Endodermal cell (in vitro differentiated cells): Measurements from ENCODE around the gene VAPB. TPM values are rescaled to one million over a fixed set of nuclear protein-coding genes. Genes with fewer than 3 reads are reported as not detected.

ENCODE experiments used
- DNase-seq: peaks from one replicate; pipeline ENCODE4 v3.0.0-alpha.2; 2017
- H3K27ac ChIP-seq: 2 replicates; pipeline ENCODE4 v1.5.1; 2013; ENCODE audit warnings: mild to moderate bottlenecking, low read depth, low read length, moderate library complexity
- H3K27me3 ChIP-seq: 2 replicates; pipeline ENCODE4 v1.6.1; 2013; ENCODE audit warnings: mild to moderate bottlenecking, low read length, moderate library complexity; ENCODE audit not compliant: insufficient read depth, control insufficient read depth, poor library complexity, severe bottlenecking
- H3K36me3 ChIP-seq: 2 replicates; pipeline ENCODE4 v1.7.0; 2013; ENCODE audit warnings: mild to moderate bottlenecking, low read length, moderate library complexity; ENCODE audit not compliant: control insufficient read depth, insufficient read depth
- H3K4me1 ChIP-seq: one replicate; pipeline ENCODE4 v1.7.0; 2013; ENCODE audit warnings: low read length; ENCODE audit not compliant: control insufficient read depth, insufficient read depth
- H3K4me3 ChIP-seq: 2 replicates; pipeline ENCODE4 v1.5.1; 2013; ENCODE audit warnings: mild to moderate bottlenecking, low read length, moderate library complexity
- H3K9ac ChIP-seq: 2 replicates; pipeline ENCODE4 v1.6.1; 2013; ENCODE audit warnings: mild to moderate bottlenecking, low read length, moderate library complexity; ENCODE audit not compliant: poor library complexity, severe bottlenecking; ENCODE audit errors: extremely low read depth
- H3K9me3 ChIP-seq: 2 replicates; pipeline ENCODE4 v1.6.1; 2013; ENCODE audit warnings: mild to moderate bottlenecking, low read length, moderate library complexity; ENCODE audit not compliant: control insufficient read depth
- H3K27ac Mint-ChIP-seq: 2 replicates; pipeline ENCODE4 v1.8.0; 2020; ENCODE audit warnings: mixed read lengths
- H3K27me3 Mint-ChIP-seq: 2 replicates; pipeline ENCODE4 v1.8.0; 2021; ENCODE audit warnings: mild to moderate bottlenecking, mixed read lengths; ENCODE audit not compliant: insufficient read depth
- H3K36me3 Mint-ChIP-seq: 2 replicates; pipeline ENCODE4 v1.8.0; 2020; ENCODE audit warnings: low read depth, mixed read lengths
- H3K4me1 Mint-ChIP-seq: 2 replicates; pipeline ENCODE4 v1.8.0; 2020; ENCODE audit warnings: mixed read lengths
- H3K4me3 Mint-ChIP-seq: 2 replicates; pipeline ENCODE4 v1.8.0; 2020; ENCODE audit warnings: mild to moderate bottlenecking, moderate library complexity, mixed read lengths
- H3K9me3 Mint-ChIP-seq: 2 replicates; pipeline ENCODE4 v1.8.0; 2020; ENCODE audit warnings: mild to moderate bottlenecking, mixed read lengths
- WGBS, 2 experiments: methylation state at CpG; one replicate each; pipeline versions ENCODE4 v1.1.5 to v1.1.7; 2013; ENCODE audit warnings: missing lambda C conversion rate in 2 of 2, mixed read lengths in 1 of 2; ENCODE audit not compliant: insufficient coverage in 1 of 2, insufficient read length in 1 of 2; 5-methylcytosine and 5-hydroxymethylcytosine counted together
- total RNA-seq, 2 donors: library from RNA; stranded (reverse); fragmentation: NEBNext Ultra II Directional in 1 of 2; extraction: Animal tissue kit (Norgen Biotek cat#: 25700) in 1 of 2; gene quantifications; 2 replicates in 1 of 2; 3 replicates in 1 of 2; pipeline ENCODE4 v1.2.1, GENCODE V29; 2021
- TF ChIP-seq, protein P1 (sequence below): fragments of 200-600 bp; sonication (generic); conservative IDR thresholded peaks from 2 replicates; pipeline ENCODE4 v1.5.0; 2021; ENCODE audit warnings: antibody characterized with exemption, mild to moderate bottlenecking

The VAPB gene
- total RNA-seq, 2 donors from 2014 or later: 47.3 to 47.5 TPM

GRCh38 chr20:58500256-58500655, 111.2 kb downstream of the VAPB start:
- H3K4me1 ChIP-seq: no peaks in the 10 kb centered on the region
- peaks cover 28% of the 10 kb centered on the region for H3K9me3 ChIP-seq
- H3K27me3 Mint-ChIP-seq: peaks cover 2% of the 10 kb centered on the region
- no peak for DNase-seq
- no peak overlapping the region for H3K4me3 ChIP-seq
- peaks cover 24% of the 10 kb centered on the region for H3K36me3 Mint-ChIP-seq
- H3K27ac ChIP-seq: no peak overlapping the region
- no peak overlapping the region for H3K4me3 Mint-ChIP-seq
- H3K27ac Mint-ChIP-seq: no peak overlapping the region
- no peaks in the 10 kb centered on the region for H3K4me1 Mint-ChIP-seq
- no peaks in the 10 kb centered on the region for H3K36me3 ChIP-seq
- WGBS, 2 experiments: 93 to 95% methylated on average over 4 to 7 of the region's 7 CpGs
- H3K9me3 Mint-ChIP-seq: peaks cover 44% of the 10 kb centered on the region
- no peaks in the 10 kb centered on the region for H3K27me3 ChIP-seq
- no peak overlapping the region for H3K9ac ChIP-seq
- TF ChIP-seq, protein P1, sequence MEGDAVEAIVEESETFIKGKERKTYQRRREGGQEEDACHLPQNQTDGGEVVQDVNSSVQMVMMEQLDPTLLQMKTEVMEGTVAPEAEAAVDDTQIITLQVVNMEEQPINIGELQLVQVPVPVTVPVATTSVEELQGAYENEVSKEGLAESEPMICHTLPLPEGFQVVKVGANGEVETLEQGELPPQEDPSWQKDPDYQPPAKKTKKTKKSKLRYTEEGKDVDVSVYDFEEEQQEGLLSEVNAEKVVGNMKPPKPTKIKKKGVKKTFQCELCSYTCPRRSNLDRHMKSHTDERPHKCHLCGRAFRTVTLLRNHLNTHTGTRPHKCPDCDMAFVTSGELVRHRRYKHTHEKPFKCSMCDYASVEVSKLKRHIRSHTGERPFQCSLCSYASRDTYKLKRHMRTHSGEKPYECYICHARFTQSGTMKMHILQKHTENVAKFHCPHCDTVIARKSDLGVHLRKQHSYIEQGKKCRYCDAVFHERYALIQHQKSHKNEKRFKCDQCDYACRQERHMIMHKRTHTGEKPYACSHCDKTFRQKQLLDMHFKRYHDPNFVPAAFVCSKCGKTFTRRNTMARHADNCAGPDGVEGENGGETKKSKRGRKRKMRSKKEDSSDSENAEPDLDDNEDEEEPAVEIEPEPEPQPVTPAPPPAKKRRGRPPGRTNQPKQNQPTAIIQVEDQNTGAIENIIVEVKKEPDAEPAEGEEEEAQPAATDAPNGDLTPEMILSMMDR: no peak

Other genes starting within 250 kb of the VAPB start
- not detected for gene ANKRD60, start 160.6 kb upstream of the VAPB start, total RNA-seq
- 10 to 100 TPM in 1 of 2 donors, 1 to 10 TPM in 1; 8.4 to 11.6 TPM for gene RAB22A, start 79.5 kb upstream of the VAPB start, total RNA-seq
- 1 to 10 TPM; 6.4 TPM for gene APCDD1L, start 126.2 kb downstream of the VAPB start, total RNA-seq